Duodenal mucosa (tissue), 2 donors: ENCODE measurements around the gene HIPK1.

ENCODE experiments used
- H3K27ac ChIP-seq: one replicate; pipeline ENCODE4 v1.7.0; 2013; ENCODE audit warnings: low read depth, low read length
- H3K27me3 ChIP-seq, 2 donors: one replicate each; pipeline ENCODE4 v1.7.0; 2013; ENCODE audit warnings: low read length in 2 of 2, control low read depth in 1 of 2; ENCODE audit not compliant: insufficient read depth in 2 of 2, control insufficient read depth in 1 of 2
- H3K36me3 ChIP-seq, 2 donors: one replicate each; pipeline ENCODE4 v1.7.0; 2013; ENCODE audit warnings: low read length in 2 of 2, control low read depth in 1 of 2; ENCODE audit not compliant: insufficient read depth in 2 of 2, control insufficient read depth in 1 of 2
- H3K4me1 ChIP-seq, 2 donors: one replicate each; pipeline ENCODE4 v1.7.0; 2013; ENCODE audit warnings: low read length in 2 of 2, control low read depth in 1 of 2; ENCODE audit not compliant: insufficient read depth in 2 of 2, control insufficient read depth in 1 of 2
- H3K4me3 ChIP-seq, 2 donors: one replicate each; pipeline ENCODE4 v1.7.0; 2013; ENCODE audit warnings: low read length in 2 of 2, low read depth in 1 of 2
- H3K9ac ChIP-seq, 2 donors: one replicate each; pipeline ENCODE4 v1.7.0; 2013; ENCODE audit warnings: low read length in 2 of 2, low read depth in 1 of 2
- H3K9me3 ChIP-seq, 2 donors: one replicate each; pipeline ENCODE4 v1.7.0; 2013; ENCODE audit warnings: low read length in 2 of 2, control low read depth in 1 of 2; ENCODE audit not compliant: control insufficient read depth in 1 of 2

The HIPK1 gene

DNA sequence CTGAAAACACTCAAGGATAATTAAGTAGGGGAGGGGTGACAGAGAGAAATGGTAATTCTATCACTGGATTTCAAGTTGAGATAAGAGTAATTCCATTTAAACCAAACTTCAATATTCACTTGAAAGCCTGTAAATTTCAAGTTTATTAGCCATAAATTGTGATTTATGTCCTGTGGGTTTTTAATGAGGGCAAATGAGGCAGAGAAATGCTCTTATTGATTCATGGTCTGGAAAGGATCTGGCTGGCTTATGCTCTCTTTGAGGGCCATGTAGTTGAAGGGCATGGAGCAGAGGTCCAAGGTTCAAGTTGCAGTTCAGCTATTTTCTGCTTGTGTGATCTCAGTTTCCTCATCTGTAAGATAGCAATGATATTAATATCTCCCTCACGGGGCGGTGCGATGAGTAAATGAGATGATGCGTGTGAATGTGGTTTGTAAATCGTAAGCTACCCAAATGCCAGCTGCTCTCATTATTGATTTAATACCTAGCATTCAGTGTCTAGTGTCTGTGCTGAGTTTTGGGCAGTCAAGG is 62.4 kb downstream of the HIPK1 start:
- Histone ChIP-seq H3K9ac (no peak overlapping the region), H3K4me1 (no peaks in the 10 kb centered on the region), H3K4me3 (no peak overlapping the region), H3K9me3 (peaks cover 2 to 4% of the 10 kb centered on the region in 2 donors), H3K27me3 (no peaks in the 10 kb centered on the region), H3K36me3 (no peaks in the 10 kb centered on the region), H3K27ac (no peak overlapping the region)

DNA sequence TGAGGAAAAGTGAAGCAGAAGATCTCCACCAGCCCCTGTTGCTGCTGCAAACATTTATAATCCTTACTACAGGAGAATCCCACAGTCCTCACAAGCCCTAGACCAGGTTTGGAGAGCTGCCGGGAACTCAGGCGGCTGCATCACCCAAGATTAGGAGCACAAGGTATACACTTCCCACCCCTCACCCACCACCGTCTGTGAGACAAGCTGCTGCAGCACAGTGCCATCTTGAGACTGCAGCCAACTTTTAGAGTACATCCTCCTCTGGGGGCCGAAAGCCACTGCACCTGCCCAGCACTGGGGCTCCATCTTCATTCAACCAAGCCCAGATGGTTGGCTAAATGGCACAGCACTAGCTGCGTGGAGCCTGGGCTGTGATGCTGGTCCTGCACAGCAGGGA is 63.9 kb downstream of the HIPK1 start:
- H3K36me3 ChIP-seq, result no peaks in the 10 kb centered on the region
- H3K9me3 ChIP-seq, result peaks cover 2 to 4% of the 10 kb centered on the region in 2 donors
- no peak overlapping the region for H3K9ac ChIP-seq
- H3K27ac ChIP-seq, result no peak overlapping the region
- H3K4me3 ChIP-seq, result no peak overlapping the region
- no peaks in the 10 kb centered on the region for H3K4me1 ChIP-seq
- no peaks in the 10 kb centered on the region for H3K27me3 ChIP-seq

DNA sequence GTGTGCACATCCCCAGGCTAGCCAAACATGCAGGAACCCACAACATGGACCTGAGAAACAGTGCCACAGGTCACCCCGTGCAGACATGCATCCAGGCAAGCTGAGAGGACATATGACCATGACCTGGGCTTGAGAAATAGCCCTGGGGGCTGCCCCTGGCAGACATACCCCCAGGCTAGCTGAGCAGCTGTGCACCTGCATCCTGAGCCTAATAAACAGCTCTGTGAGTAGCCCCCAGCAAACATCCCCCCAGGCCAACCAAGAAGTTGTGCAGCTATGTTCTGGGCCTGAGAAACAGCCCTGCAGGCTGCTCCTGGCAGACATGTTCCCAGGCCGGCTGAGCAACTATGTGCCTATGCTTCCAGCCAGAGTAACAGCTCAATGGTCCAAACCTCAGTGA is 64.6 kb downstream of the HIPK1 start:
- no peaks in the 10 kb centered on the region for H3K36me3 ChIP-seq
- H3K27ac ChIP-seq, result no peak overlapping the region
- no peaks in the 10 kb centered on the region for H3K4me1 ChIP-seq
- no peaks in the 10 kb centered on the region for H3K27me3 ChIP-seq
- no peak overlapping the region for H3K9ac ChIP-seq
- no peak overlapping the region for H3K4me3 ChIP-seq
- H3K9me3 ChIP-seq, result peaks cover 2 to 4% of the 10 kb centered on the region in 2 donors

DNA sequence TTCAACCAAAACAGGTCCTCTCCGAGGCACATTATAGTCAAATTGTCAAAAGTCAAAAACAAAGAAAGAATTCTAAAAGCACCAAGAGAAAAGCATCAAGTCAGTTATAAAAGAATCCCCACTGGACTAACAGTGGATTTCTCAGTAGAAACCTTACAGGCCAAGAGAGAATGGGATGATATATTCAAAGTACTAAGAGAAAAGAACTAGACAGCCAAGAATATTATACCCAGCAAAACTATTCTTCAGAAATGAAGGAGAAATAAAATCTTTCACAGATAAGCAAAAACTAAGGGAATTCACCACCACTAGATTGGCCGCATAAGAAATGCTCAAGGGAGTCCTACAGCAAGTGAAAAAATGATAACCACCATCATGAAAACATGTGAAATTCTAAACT is 66.3 kb downstream of the HIPK1 start:
- no peak overlapping the region for H3K4me3 ChIP-seq
- H3K36me3 ChIP-seq, result no peaks in the 10 kb centered on the region
- no peak overlapping the region for H3K9ac ChIP-seq
- H3K4me1 ChIP-seq, result no peaks in the 10 kb centered on the region
- no peaks in the 10 kb centered on the region for H3K27me3 ChIP-seq
- H3K27ac ChIP-seq, result no peak overlapping the region
- peaks cover 2 to 4% of the 10 kb centered on the region in 2 donors for H3K9me3 ChIP-seq

DNA sequence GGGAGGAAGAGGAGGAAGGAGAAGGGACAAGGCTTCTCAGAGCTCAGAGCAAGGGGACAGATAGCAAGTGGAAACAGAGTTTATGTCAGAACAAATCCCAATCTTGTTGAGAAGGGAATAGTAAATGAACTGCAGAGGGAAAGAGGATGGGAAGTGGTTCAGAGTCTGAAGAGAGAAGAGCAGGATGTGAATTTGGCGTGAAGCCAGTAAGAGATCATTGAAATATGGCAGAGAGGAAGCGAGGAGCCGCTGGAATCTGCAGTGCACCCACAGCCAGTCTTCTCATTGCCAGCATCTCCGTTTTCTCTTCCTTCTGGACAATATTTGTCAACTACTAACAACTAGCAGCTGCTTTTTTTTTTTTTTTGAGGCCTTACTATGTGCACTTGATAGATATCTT is 69.2 kb downstream of the HIPK1 start:
- Histone ChIP-seq H3K4me3 (no peak overlapping the region), H3K9ac (no peak overlapping the region), H3K9me3 (peaks cover 2 to 4% of the 10 kb centered on the region in 2 donors), H3K27me3 (no peaks in the 10 kb centered on the region), H3K4me1 (no peaks in the 10 kb centered on the region), H3K27ac (no peak overlapping the region), H3K36me3 (no peaks in the 10 kb centered on the region)

DNA sequence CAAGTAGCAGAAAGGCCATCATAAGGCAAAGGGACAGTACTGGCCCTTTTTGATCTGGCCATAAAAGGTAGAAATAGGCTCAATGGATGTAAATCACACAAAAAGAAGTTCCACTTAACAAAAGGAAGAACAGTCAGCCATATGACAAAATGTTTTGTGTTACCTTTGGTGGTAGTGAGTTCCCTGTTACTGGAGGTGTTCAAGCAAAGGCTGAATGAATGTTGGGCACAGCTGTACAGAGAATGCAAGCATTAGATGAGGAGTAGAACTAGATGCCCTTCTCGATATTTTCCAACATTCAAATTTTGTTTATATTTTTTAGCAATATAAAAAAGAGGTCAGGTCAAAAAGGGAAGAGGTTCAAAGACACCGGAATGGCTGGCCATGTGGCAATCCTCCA is 70.1 kb downstream of the HIPK1 start:
- no peaks in the 10 kb centered on the region for H3K4me1 ChIP-seq
- no peak overlapping the region for H3K9ac ChIP-seq
- peaks cover 2 to 4% of the 10 kb centered on the region in 2 donors for H3K9me3 ChIP-seq
- no peaks in the 10 kb centered on the region for H3K27me3 ChIP-seq
- H3K4me3 ChIP-seq, result no peak overlapping the region
- no peaks in the 10 kb centered on the region for H3K36me3 ChIP-seq
- no peak overlapping the region for H3K27ac ChIP-seq

DNA sequence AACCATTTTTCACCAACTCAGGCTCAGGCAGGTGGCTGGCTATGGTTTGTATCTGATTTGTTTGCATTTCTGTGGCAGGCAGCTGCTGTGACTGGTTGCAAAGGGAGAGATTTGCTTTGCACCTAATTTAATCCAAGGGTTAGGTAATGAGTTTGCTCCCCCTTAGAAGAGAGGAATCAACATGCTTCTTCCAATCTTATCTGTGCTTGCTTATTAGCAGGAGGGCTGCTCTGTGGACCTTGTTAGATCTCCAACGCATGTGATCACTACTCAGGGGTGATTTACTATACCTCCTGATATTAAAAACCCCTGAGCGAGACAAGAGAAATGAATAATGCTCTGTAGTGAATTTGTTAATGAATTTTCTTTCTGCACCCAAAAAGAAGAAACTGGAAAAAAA is 70.7 kb downstream of the HIPK1 start:
- Histone ChIP-seq H3K4me1 (no peaks in the 10 kb centered on the region), H3K36me3 (no peaks in the 10 kb centered on the region), H3K9ac (no peak overlapping the region), H3K27ac (no peak overlapping the region), H3K4me3 (no peak overlapping the region), H3K9me3 (peaks cover 2 to 4% of the 10 kb centered on the region in 2 donors), H3K27me3 (no peaks in the 10 kb centered on the region)

DNA sequence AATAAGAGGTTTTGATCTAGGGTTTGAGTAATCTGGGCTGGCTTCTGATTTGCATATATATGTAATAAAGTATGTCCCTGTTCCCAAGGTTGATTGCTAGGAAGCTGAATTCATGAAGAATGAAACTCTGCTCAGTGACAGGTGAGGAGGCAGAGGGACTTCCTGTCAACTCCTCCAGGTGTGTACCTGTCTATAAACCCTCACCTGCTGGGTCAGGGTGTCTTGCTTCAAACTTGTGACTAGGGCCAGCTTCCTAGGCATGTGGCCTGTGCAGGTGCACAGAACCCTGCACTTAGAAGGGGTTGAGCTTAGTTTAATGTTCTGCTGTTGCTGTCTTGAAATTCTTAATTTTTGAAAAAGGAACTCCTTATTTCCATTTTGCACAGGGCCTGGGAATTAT is 71.3 kb downstream of the HIPK1 start:
- Histone ChIP-seq H3K27me3 (no peaks in the 10 kb centered on the region), H3K4me1 (no peaks in the 10 kb centered on the region), H3K36me3 (no peaks in the 10 kb centered on the region), H3K9me3 (peaks cover 0 to 2% of the 10 kb centered on the region in 2 donors), H3K27ac (no peak overlapping the region), H3K4me3 (no peak overlapping the region), H3K9ac (no peak overlapping the region)

DNA sequence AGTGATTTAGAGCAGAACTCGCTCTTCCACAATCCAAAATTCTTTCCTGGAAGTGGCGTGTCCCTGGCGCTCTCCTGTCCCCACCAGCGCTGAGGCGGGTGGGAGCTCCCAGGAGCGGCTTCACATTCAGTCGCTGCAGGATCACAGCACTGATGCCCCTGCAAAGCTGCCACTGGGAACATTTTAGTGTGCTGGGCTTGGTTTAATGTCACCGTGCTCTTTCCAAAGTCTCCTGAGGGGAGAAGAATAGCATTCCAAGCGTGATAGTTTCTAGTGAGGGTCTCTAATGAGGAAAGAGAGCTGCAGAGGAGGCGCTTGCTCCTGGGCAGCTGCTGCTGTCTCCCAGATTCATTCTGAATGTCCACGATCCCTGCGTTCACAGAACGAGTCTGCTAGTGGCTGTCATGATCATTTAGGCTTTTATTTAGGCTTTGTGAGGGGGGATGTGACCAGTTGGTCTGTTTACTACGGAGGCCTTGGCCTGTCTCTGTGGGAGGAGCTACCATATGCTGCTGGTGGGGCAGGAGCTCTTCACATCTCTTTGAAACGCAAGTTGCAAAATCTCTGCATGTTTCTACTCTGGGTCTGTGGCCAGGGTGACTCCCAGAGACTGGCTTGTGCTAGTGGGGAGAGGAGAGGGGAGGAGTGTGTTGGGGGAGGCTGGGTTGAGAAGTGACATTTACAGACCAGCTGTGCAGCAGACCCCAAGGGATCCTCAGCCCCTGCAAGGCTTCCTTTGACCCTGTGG is 73.5 kb downstream of the HIPK1 start:
- Histone ChIP-seq H3K4me3 (no peak overlapping the region), H3K9ac (no peak overlapping the region), H3K4me1 (no peaks in the 10 kb centered on the region), H3K27ac (no peak overlapping the region), H3K9me3 (no peaks in the 10 kb centered on the region), H3K36me3 (no peaks in the 10 kb centered on the region), H3K27me3 (no peaks in the 10 kb centered on the region)

DNA sequence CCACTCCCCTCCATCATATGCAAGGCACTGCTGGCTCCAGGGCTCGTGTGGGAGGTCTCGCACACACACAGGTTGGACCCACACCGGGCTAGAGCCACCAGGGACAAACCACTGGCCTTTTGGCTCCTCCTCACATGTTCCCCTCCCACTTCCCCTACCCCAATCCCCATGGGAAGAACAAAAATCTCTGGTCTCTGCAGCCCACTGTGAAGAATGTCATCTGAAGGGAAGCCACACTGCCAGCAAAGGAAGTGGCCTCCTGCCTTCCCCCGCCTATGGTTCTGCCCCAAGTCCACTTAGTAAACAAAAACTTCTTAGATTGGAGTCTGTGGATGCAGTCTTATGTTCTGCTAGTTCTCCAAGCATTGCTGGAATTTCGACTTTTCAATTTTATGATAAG is 74.3 kb downstream of the HIPK1 start:
- H3K4me1 ChIP-seq, result no peaks in the 10 kb centered on the region
- no peak overlapping the region for H3K4me3 ChIP-seq
- H3K9me3 ChIP-seq, result no peaks in the 10 kb centered on the region
- H3K9ac ChIP-seq, result no peak overlapping the region
- H3K27ac ChIP-seq, result no peak overlapping the region
- H3K27me3 ChIP-seq, result no peaks in the 10 kb centered on the region
- H3K36me3 ChIP-seq, result no peaks in the 10 kb centered on the region
